Measurements from ENCODE around the gene ADAMTS16. TPM values are rescaled to one million over a fixed set of nuclear protein-coding genes. Genes with fewer than 3 reads are reported as not detected.

Gene ADAMTS16
- total RNA-seq, 4 donors from 2014 or later = not detected

- intact Hi-C loops (cut with DNase I; ENCODE audit: low total_unique reads) = loop anchor here (10.0 kb wide), 1 partner anchor 155 kb away; no protein-coding TSS in a partner anchor
- TF ChIP-seq, protein P1, sequence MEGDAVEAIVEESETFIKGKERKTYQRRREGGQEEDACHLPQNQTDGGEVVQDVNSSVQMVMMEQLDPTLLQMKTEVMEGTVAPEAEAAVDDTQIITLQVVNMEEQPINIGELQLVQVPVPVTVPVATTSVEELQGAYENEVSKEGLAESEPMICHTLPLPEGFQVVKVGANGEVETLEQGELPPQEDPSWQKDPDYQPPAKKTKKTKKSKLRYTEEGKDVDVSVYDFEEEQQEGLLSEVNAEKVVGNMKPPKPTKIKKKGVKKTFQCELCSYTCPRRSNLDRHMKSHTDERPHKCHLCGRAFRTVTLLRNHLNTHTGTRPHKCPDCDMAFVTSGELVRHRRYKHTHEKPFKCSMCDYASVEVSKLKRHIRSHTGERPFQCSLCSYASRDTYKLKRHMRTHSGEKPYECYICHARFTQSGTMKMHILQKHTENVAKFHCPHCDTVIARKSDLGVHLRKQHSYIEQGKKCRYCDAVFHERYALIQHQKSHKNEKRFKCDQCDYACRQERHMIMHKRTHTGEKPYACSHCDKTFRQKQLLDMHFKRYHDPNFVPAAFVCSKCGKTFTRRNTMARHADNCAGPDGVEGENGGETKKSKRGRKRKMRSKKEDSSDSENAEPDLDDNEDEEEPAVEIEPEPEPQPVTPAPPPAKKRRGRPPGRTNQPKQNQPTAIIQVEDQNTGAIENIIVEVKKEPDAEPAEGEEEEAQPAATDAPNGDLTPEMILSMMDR (IDR thresholded peaks at IDR 0.05 in 4 of 5, conservative IDR thresholded peaks at IDR 0.05 in 1 of 5) = no peak
- TF ChIP-seq POLR2A (IDR thresholded peaks at IDR 0.05) = no peak
- no peaks in the 10 kb centered on the region for H3K27me3 ChIP-seq
- in situ Hi-C loops (cut with MboI; ENCODE audit: low sequenced_read_pairs in 4 of 4) = no loop called here
- no peaks in the 10 kb centered on the region for H3K36me3 ChIP-seq
- H3K9me3 ChIP-seq = no peaks in the 10 kb centered on the region
- no peak for DNase-seq
- H3K27ac ChIP-seq = no peak overlapping the region
- H3K4me1 ChIP-seq = peaks cover 20 to 24% of the 10 kb centered on the region in 2 donors
- ATAC-seq = no peak
- no peak overlapping the region for H3K4me3 ChIP-seq
Observed at GRCh38 chr5:5159282-5160103, 19.4 kb downstream of the ADAMTS16 start.

- H3K36me3 ChIP-seq = no peaks in the 10 kb centered on the region
- H3K9me3 ChIP-seq = no peaks in the 10 kb centered on the region
- in situ Hi-C loops (cut with MboI; ENCODE audit: low sequenced_read_pairs in 4 of 4) (no loop called here), intact Hi-C loops (cut with DNase I; ENCODE audit: low total_unique reads) (no loop called here)
- DNase-seq (no peak), ATAC-seq (no peak)
- TF ChIP-seq POLR2A (IDR thresholded peaks at IDR 0.05) = no peak
- TF ChIP-seq, protein P1 (IDR thresholded peaks at IDR 0.05 in 4 of 5, conservative IDR thresholded peaks at IDR 0.05 in 1 of 5) = no peak
- no peak overlapping the region for H3K4me3 ChIP-seq
- no peaks in the 10 kb centered on the region for H3K27me3 ChIP-seq
- H3K27ac ChIP-seq = no peak overlapping the region
- H3K4me1 ChIP-seq = peaks cover 5 to 11% of the 10 kb centered on the region in 2 donors
Observed at GRCh38 chr5:5164163-5164562, 24.0 kb downstream of the ADAMTS16 start.

GRCh38 chr5:5165541-5166002, 25.4 kb downstream of the ADAMTS16 start:
- DNase-seq (no peak), ATAC-seq (peak; percentile 53 to 58)
- in situ Hi-C loops (cut with MboI; ENCODE audit: low sequenced_read_pairs in 4 of 4) (no loop called here), intact Hi-C loops (cut with DNase I; ENCODE audit: low total_unique reads) (no loop called here)
- H3K36me3 ChIP-seq = no peaks in the 10 kb centered on the region
- H3K27me3 ChIP-seq = no peaks in the 10 kb centered on the region
- peak overlapping the region in 1 of 4 donors; percentile 15 for H3K27ac ChIP-seq
- H3K9me3 ChIP-seq = no peaks in the 10 kb centered on the region
- peaks cover 5 to 11% of the 10 kb centered on the region in 2 donors for H3K4me1 ChIP-seq
- H3K4me3 ChIP-seq = no peak overlapping the region
- TF ChIP-seq, protein P1 (IDR thresholded peaks at IDR 0.05 in 4 of 5, conservative IDR thresholded peaks at IDR 0.05 in 1 of 5) = no peak
- no peak for TF ChIP-seq POLR2A (IDR thresholded peaks at IDR 0.05)

DNA sequence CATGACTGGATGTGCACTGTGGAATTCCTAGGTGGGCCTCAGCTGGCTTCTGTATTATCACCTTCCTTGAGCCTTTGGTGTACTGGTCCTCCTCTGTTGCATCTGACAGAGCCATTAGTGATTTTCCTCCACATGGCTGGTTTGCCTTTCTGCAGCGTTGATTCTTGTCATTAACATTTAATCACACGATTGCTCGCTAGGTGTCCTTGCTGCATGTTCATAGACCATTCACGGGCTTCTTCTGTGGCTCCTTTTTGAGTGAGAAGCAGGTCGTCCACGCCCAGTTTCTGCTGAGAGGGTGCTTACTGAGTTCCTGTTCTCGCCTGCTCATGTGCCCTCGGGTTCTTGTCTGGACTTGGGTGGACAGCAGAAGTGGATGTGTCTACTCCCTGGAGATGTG, 29.3 kb downstream of the ADAMTS16 start:
- ATAC-seq = no peak
- Histone ChIP-seq H3K4me3 (no peak overlapping the region), H3K27me3 (no peaks in the 10 kb centered on the region), H3K27ac (no peak overlapping the region), H3K9me3 (no peaks in the 10 kb centered on the region), H3K36me3 (no peaks in the 10 kb centered on the region), H3K4me1 (peaks cover 5 to 11% of the 10 kb centered on the region in 2 donors)
- in situ Hi-C loops (cut with MboI; ENCODE audit: low sequenced_read_pairs in 4 of 4) = no loop called here
- no peak for DNase-seq
- TF ChIP-seq, protein P1 (IDR thresholded peaks at IDR 0.05 in 4 of 5, conservative IDR thresholded peaks at IDR 0.05 in 1 of 5) = no peak
- intact Hi-C loops (cut with DNase I; ENCODE audit: low total_unique reads) = no loop called here
